ENCODE results near the gene PTPRN2.
"Not testable (repeated sequence)": the region's sequence is repeated elsewhere in the genome, so short reads cannot be mapped to it uniquely, and the experiment has no call there.

The PTPRN2 gene

DNA sequence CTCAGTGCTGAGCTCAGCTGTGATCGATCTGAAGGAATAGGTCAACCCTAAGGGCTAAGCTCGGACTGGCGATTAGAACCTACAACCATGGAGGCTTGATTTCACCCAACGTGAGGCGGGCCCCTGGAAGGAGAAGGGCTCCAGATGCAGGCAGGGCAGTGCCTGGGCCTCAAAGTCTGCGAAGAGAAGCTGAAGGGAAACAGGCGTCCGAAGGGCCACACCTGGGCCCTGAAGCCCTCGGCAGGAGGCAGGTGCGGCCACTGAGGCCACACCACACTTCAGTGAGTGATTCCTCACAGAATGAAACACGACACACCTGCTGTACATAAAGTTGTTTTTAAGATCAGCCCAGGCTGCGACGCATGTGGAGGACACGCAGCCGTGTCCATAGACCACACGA is 198.7 kb downstream of the PTPRN2 start:
- Histone ChIP-seq H3K9ac (ENCODE audit: low read length) (no peak overlapping the region), H3K4me1 (ENCODE audit: control insufficient read depth, insufficient read depth, low read length) (no peaks in the 10 kb centered on the region), H3K4me3 (ENCODE audit: low read length) (no peak overlapping the region), H3K9me3 (ENCODE audit: control insufficient read depth, low read length) (no peaks in the 10 kb centered on the region), H3K27me3 (ENCODE audit: control insufficient read depth, insufficient read depth, low read length) (peaks cover 3% of the 10 kb centered on the region), H3K36me3 (ENCODE audit: control insufficient read depth, insufficient read depth, low read length) (no peaks in the 10 kb centered on the region)

DNA sequence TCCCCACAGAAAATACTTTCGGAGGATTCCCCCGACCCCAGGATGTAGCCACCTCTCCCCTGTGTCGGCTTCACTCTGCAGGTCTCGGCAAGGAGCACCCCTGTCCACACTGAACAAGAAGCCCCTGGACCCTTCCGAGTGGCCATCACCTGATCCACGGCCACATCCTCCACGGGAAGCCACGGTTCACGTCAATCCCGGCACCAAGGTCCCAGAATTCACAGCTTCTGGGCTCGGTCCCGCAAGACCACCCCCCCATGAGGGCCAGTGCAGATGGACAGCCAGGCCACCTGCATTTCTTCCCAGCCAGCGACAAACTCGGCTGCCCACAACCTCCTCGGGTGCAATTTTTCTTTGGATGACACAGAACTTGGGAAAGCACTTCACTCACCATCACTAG is 199.6 kb downstream of the PTPRN2 start:
- no peak overlapping the region for H3K9ac ChIP-seq (ENCODE audit: low read length)
- H3K36me3 ChIP-seq (ENCODE audit: control insufficient read depth, insufficient read depth, low read length), result no peaks in the 10 kb centered on the region
- no peaks in the 10 kb centered on the region for H3K4me1 ChIP-seq (ENCODE audit: control insufficient read depth, insufficient read depth, low read length)
- H3K9me3 ChIP-seq (ENCODE audit: control insufficient read depth, low read length), result no peaks in the 10 kb centered on the region
- H3K27me3 ChIP-seq (ENCODE audit: control insufficient read depth, insufficient read depth, low read length), result peaks cover 3% of the 10 kb centered on the region
- no peak overlapping the region for H3K4me3 ChIP-seq (ENCODE audit: low read length)

DNA sequence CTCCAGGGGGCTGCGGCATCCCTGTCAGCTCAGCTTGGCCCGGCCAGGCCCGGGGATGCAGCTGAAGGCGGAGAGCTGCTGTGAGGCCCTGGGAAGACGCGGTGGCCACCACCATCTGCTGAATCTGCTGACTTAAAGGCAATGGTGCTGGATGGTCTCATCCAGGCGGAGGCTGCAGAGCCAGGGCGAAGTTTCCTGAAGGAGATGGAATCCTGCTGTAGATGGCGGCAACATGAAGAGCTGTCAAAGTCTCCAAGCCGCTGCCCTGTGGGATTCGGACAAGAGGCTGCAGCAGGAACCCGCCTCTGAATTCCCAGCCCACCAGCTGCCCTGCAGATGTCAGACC is 200.1 kb downstream of the PTPRN2 start:
- H3K36me3 ChIP-seq (ENCODE audit: control insufficient read depth, insufficient read depth, low read length), result no peaks in the 10 kb centered on the region
- H3K9me3 ChIP-seq (ENCODE audit: control insufficient read depth, low read length), result no peaks in the 10 kb centered on the region
- H3K4me3 ChIP-seq (ENCODE audit: low read length), result no peak overlapping the region
- no peaks in the 10 kb centered on the region for H3K4me1 ChIP-seq (ENCODE audit: control insufficient read depth, insufficient read depth, low read length)
- H3K9ac ChIP-seq (ENCODE audit: low read length), result no peak overlapping the region
- H3K27me3 ChIP-seq (ENCODE audit: control insufficient read depth, insufficient read depth, low read length), result peaks cover 3% of the 10 kb centered on the region

DNA sequence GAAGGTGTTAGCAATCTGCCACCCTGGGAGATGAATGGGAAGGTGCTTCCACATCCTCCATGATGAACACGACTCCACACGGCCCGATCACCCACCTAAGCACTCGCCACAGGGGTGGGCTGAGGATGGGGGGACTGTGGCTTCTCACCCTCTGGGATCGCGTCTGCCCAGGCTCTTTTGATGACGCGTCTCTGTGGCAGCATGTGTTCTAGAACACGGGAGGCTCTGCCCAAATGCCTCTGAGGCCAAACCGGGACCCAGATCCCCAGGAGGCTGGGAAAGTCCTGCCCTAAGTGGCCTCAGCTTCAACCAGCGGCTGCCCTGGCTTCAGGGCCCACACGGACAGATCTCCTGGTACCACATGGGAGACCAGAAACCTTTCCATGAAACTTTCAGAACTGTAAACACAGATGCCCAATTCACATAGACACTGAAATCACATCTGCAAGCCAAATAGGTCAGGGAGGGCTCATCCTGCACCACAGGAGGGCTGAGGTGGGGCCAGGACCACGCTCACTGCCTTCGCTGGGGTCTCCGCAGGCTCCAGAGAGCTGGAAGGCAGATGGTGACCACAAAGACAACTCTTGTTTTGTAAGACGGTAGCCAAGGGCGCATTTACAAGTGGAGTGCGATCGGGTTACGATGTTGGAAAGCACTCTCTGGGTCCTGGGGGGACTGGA is 200.6 kb downstream of the PTPRN2 start:
- Histone ChIP-seq H3K4me3 (ENCODE audit: low read length) (no peak overlapping the region), H3K9ac (ENCODE audit: low read length) (no peak overlapping the region), H3K27me3 (ENCODE audit: control insufficient read depth, insufficient read depth, low read length) (peaks cover 3% of the 10 kb centered on the region), H3K4me1 (ENCODE audit: control insufficient read depth, insufficient read depth, low read length) (no peaks in the 10 kb centered on the region), H3K36me3 (ENCODE audit: control insufficient read depth, insufficient read depth, low read length) (no peaks in the 10 kb centered on the region), H3K9me3 (ENCODE audit: control insufficient read depth, low read length) (no peaks in the 10 kb centered on the region)

DNA sequence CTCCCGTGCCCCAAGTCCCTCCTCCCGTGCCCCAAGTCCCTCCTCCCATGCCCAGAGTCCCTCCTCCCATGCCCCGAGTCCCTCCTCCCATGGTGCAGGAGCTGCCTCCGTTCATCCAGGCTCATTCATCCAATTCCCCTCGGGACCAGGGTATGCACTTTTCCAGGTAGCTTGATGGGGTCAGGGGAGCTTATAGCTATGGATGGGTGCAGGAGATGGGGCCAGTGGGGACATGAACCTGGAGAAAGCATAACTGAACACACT is 201.3 kb downstream of the PTPRN2 start:
- H3K27me3 ChIP-seq (ENCODE audit: control insufficient read depth, insufficient read depth, low read length), result peaks cover 3% of the 10 kb centered on the region
- no peak overlapping the region for H3K4me3 ChIP-seq (ENCODE audit: low read length)
- H3K36me3 ChIP-seq (ENCODE audit: control insufficient read depth, insufficient read depth, low read length), result no peaks in the 10 kb centered on the region

DNA sequence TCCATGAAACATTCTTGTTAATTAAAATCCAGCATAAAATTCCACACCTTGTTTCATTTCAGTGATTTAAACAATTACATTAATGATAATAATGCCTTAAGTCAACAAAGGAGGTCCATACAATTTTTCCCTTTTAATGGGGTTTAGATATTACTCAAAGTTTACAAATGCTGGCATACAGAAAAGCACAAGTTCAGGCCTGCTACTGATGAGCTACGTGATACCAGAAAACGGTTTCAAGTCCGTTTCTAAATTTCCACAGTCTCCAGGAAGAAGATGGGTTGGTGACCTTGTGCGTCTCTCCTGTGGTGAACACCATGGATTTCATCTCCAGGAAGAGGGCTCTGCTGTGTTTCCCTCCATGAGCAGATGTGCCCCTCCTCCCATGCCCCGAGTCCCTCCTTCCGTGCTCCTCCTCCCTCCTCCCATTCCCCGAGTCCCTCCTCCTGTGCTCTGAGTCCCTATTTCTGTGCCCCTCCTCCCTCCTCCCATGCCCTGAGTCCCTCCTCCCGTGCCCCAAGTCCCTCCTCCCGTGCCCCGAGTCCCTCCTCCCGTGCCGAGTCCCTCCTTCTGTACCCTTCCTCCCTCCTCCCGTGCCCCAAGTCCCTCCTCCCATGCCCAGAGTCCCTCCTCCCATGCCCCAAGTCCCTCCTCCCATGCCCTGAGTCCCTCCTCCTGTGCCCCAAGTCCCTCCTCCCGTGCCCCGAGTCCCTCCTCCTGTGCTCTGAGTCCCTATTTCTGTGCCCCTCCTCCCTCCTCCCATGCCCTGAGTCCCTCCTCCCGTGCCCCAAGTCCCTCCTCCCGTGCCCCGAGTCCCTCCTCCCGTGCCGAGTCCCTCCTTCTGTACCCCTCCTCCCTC is 201.9 kb downstream of the PTPRN2 start:
- H3K9ac ChIP-seq (ENCODE audit: low read length); H3K36me3 ChIP-seq (ENCODE audit: control insufficient read depth, insufficient read depth, low read length); H3K4me3 ChIP-seq (ENCODE audit: low read length); H3K27me3 ChIP-seq (ENCODE audit: control insufficient read depth, insufficient read depth, low read length); H3K9me3 ChIP-seq (ENCODE audit: control insufficient read depth, low read length); H3K4me1 ChIP-seq (ENCODE audit: control insufficient read depth, insufficient read depth, low read length): not testable (repeated sequence)

More for the DNA sequence above, 201.3 kb downstream of the PTPRN2 start:
- H3K9me3 ChIP-seq (ENCODE audit: control insufficient read depth, low read length), result no peaks in the 10 kb centered on the region
- H3K9ac ChIP-seq (ENCODE audit: low read length), result no peak overlapping the region
- no peaks in the 10 kb centered on the region for H3K4me1 ChIP-seq (ENCODE audit: control insufficient read depth, insufficient read depth, low read length)

DNA sequence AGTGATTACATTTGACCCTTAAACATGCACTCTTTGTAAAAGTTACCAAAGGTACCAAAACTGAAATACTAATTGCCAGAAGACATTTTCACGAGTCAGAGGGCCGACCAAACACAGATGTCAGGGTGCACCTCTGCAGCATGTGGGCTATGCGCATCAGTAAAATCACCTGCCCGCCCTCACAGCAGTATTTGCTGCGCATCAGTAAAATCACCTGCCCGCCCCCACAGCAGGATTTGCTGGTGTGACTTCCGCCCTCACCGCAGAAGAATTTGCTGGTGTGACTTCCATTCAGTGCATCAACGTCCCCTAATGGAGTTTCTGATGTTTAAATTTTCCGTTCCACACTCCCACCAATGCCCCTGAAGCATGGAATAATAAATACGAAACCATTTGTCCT is 202.9 kb downstream of the PTPRN2 start:
- H3K36me3 ChIP-seq (ENCODE audit: control insufficient read depth, insufficient read depth, low read length), result no peaks in the 10 kb centered on the region
- peaks cover 3% of the 10 kb centered on the region for H3K27me3 ChIP-seq (ENCODE audit: control insufficient read depth, insufficient read depth, low read length)

DNA sequence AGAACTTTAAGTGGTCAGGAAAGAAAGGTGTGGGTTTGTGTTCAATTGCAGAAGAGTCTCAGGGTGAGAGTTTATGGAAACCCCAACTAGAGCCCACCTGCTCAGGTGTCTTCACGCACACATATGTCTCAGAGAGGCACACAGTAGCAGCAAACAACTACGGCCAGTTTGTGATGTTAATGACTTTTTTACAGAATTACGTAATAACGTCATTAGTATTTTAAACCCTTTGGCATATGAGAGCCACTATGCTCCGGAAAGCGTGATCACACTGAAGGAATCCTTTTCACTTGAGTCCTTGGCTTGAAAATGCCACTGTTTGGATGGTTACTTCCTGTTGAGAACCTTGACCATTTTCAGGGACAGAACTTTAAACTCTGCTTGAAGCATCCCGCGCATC is 204.0 kb downstream of the PTPRN2 start:
- no peaks in the 10 kb centered on the region for H3K9me3 ChIP-seq (ENCODE audit: control insufficient read depth, low read length)
- H3K36me3 ChIP-seq (ENCODE audit: control insufficient read depth, insufficient read depth, low read length), result no peaks in the 10 kb centered on the region
- peaks cover 3% of the 10 kb centered on the region for H3K27me3 ChIP-seq (ENCODE audit: control insufficient read depth, insufficient read depth, low read length)
- H3K4me1 ChIP-seq (ENCODE audit: control insufficient read depth, insufficient read depth, low read length), result no peaks in the 10 kb centered on the region
- no peak overlapping the region for H3K9ac ChIP-seq (ENCODE audit: low read length)
- no peak overlapping the region for H3K4me3 ChIP-seq (ENCODE audit: low read length)

More for the DNA sequence above, 202.9 kb downstream of the PTPRN2 start:
- Histone ChIP-seq H3K9ac (ENCODE audit: low read length) (no peak overlapping the region), H3K4me3 (ENCODE audit: low read length) (no peak overlapping the region), H3K9me3 (ENCODE audit: control insufficient read depth, low read length) (no peaks in the 10 kb centered on the region), H3K4me1 (ENCODE audit: control insufficient read depth, insufficient read depth, low read length) (no peaks in the 10 kb centered on the region)

DNA sequence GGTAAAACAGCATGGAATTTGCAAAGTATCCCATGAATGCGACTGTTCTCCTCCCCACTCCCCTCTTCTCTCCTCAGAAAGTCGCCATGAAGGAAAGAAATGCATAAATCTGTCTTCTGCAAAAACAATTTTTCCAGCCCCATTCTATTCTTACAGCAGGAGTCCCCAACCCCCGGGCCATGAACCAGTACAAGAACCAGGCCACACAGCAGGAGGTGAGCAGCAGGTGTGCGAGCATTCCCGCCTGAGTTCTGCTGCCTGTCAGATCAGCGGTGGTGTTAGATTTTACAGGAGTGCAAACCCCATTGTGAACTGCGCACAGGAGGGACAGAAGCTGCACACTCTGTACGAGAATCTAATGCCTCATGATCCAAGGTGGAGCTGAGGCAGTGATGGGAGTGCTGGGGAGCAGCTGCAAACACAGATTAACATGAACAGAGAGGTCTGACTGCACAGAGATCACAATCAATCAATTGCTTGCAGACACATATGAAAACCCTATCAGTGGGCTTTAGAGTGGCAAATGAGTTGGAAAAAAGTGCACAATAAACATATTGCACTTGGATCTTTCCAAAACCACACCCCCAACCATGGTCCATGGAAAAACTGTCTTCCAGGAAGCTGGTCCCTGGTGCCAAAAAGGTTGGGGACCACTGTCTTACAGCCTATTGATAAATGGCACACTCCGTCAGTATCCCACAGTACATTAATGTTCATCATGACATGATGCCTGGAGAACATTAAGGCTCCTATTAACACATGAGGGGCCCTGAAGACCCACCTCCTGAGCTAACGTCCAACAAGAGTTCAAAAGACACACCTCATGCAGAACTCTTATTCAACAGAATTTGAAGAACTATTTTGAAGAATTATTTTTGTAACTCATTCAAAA is 205.0 kb downstream of the PTPRN2 start:
- Histone ChIP-seq H3K27me3 (ENCODE audit: control insufficient read depth, insufficient read depth, low read length) (peaks cover 3% of the 10 kb centered on the region), H3K9ac (ENCODE audit: low read length) (no peak overlapping the region), H3K36me3 (ENCODE audit: control insufficient read depth, insufficient read depth, low read length) (no peaks in the 10 kb centered on the region), H3K4me1 (ENCODE audit: control insufficient read depth, insufficient read depth, low read length) (peaks cover 9% of the 10 kb centered on the region), H3K9me3 (ENCODE audit: control insufficient read depth, low read length) (no peaks in the 10 kb centered on the region), H3K4me3 (ENCODE audit: low read length) (no peak overlapping the region)

DNA sequence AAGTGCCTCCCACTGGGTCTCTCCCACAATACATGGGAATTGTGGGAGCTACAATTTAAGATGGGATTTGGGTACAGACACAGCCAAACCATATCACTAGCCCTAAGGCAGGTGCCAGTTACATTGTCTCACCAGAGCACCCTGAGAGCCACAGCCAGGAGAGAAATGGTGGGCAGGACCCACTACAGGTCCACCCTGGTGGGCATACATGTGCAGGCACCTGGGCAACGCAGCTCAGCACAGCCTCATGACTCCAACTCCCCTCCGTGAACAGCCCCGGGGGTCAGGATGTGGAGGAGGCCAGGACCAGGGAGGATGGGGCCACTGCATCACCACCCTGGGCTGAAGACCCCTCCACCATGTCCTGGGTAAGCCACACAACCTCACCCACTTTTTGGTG is 205.7 kb downstream of the PTPRN2 start:
- peaks cover 12% of the 10 kb centered on the region for H3K4me1 ChIP-seq (ENCODE audit: control insufficient read depth, insufficient read depth, low read length)

DNA sequence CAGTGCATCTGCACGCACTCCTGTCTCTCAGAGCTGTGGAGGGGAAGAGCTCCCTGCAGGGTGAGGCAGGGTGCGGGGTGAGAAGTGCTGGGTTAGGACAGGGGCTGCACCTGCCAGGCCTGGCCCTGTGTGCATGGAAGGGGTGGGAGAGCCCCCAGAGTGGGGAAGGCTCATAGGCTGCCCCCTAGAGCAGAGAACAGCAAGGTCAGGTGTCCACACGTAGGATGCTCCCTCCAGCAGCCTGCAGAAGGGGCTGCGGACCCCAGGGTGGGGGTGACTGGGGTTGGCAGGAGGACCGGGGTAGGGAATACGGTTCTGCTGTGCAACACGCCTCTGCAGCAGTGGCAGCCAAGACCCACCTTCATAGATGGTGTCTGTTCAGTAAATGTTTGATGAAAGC is 208.6 kb downstream of the PTPRN2 start:
- Histone ChIP-seq H3K4me1 (ENCODE audit: control insufficient read depth, insufficient read depth, low read length) (peaks cover 19% of the 10 kb centered on the region), H3K9ac (ENCODE audit: low read length) (no peak overlapping the region), H3K27me3 (ENCODE audit: control insufficient read depth, insufficient read depth, low read length) (no peaks in the 10 kb centered on the region), H3K4me3 (ENCODE audit: low read length) (no peak overlapping the region), H3K9me3 (ENCODE audit: control insufficient read depth, low read length) (no peaks in the 10 kb centered on the region), H3K36me3 (ENCODE audit: control insufficient read depth, insufficient read depth, low read length) (no peaks in the 10 kb centered on the region)

More for the DNA sequence above, 205.7 kb downstream of the PTPRN2 start:
- Histone ChIP-seq H3K9me3 (ENCODE audit: control insufficient read depth, low read length) (no peaks in the 10 kb centered on the region), H3K9ac (ENCODE audit: low read length) (no peak overlapping the region), H3K36me3 (ENCODE audit: control insufficient read depth, insufficient read depth, low read length) (no peaks in the 10 kb centered on the region), H3K27me3 (ENCODE audit: control insufficient read depth, insufficient read depth, low read length) (no peaks in the 10 kb centered on the region), H3K4me3 (ENCODE audit: low read length) (no peak overlapping the region)

All from mucosa of stomach (tissue), 1 donor.